GM12872 (cell line): ENCODE results near the gene PIEZO2.

Source experiments
- TF ChIP-seq, protein P1 (sequence below): IDR thresholded peaks from 3 replicates; pipeline ENCODE4 v1.5.1; 2011; ENCODE audit warnings: low read depth, mild to moderate bottlenecking, low read length, moderate library complexity; ENCODE audit not compliant: insufficient read depth

The PIEZO2 gene

DNA sequence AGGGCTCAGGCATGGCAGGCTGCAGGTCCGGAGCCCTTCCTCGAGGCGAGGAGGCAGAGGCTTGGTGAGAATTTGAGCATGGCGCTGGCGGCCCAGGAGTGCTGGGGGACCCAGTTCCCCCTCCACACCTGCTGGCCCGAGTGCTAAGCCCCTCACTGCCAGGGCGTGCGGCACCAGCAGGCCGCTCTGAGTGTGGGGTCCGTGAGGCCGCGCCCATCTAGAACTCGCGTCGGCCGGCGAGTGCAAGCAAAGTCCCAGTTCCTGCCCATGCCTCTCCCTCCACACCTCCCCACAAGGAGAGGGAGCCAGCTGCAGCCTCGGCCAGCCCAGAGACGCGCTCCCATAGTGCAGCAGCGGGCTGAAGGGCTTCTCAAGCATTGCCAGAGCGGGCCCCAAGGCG, 233.0 kb downstream of the PIEZO2 start:
- TF ChIP-seq, protein P1, sequence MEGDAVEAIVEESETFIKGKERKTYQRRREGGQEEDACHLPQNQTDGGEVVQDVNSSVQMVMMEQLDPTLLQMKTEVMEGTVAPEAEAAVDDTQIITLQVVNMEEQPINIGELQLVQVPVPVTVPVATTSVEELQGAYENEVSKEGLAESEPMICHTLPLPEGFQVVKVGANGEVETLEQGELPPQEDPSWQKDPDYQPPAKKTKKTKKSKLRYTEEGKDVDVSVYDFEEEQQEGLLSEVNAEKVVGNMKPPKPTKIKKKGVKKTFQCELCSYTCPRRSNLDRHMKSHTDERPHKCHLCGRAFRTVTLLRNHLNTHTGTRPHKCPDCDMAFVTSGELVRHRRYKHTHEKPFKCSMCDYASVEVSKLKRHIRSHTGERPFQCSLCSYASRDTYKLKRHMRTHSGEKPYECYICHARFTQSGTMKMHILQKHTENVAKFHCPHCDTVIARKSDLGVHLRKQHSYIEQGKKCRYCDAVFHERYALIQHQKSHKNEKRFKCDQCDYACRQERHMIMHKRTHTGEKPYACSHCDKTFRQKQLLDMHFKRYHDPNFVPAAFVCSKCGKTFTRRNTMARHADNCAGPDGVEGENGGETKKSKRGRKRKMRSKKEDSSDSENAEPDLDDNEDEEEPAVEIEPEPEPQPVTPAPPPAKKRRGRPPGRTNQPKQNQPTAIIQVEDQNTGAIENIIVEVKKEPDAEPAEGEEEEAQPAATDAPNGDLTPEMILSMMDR = no peak

DNA sequence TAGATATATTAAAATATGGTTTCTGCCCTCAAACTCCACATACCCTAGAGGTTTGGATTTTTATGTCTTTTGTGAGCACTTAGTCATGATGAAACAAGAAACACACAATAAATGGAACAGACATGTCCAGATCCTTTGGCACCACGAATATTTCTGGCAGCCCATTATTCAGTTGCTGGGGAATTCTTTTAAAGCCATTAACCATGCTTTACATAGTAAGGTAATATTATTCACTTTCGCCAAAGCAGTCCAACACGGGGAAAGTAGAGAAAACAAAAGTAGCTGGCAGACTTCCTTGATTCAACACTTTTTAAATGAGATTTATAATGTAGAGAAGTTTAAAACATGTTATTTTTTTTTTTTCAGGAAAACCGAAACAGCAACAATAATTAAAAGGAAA, 235.4 kb downstream of the PIEZO2 start:
- TF ChIP-seq, protein P1 = no peak

DNA sequence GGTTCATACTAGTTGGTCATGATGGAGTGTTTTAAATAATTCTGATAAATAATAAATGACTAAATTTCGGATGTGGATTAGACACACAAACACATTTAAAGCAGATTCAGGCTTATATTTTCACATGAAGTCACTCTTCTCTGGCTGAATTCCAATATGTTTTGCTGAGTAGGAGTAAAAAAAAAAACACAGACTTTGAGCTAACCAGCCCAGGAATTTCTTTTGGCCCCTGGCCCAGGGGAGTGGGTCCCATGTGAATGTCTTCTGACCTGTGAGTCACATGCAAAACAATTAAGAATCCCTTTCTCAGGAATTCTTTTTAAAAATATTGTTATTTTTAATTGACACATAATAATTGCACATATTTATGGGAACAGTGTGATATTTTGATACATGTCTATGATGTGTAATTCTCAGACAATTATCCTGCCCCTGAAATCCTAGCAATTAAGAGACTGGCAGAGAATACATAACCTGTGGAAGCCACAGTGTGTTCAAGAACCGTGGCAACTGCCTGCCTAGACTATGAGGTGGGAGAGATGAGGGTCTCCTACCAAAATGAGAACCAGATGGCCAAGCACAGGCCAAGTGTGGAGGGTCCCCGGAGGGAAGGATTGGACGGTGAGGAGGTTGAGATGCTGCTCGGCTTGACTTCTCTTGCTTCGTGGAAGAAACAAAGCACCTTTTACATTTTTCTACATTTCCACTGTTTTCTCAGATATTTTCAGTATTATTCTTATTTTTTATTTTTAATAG, 236.4 kb downstream of the PIEZO2 start:
- TF ChIP-seq, protein P1 = no peak

- TF ChIP-seq, protein P1 = no peak
Measured at GRCh38 chr18:10909724-10910123, 239.6 kb downstream of the PIEZO2 start.

GRCh38 chr18:10908760-10909159, 240.6 kb downstream of the PIEZO2 start:
- TF ChIP-seq, protein P1 = no peak

DNA sequence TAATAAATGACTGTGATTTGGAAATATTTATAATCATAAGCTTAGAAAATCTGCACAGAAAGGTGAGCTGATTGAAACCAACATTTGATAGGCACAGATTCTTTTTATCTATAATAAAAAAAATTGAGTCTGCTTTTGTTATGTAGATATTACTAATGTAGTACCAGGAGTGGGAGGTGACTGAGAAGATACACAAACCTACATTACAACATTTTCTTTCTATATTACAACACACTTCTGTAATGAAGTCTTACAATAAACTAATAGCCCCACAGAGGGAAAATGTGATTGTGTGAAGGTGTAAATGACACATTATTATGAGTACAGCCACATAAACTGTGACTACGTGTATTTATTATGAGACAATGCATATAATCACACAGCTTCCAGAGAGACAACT, 241.6 kb downstream of the PIEZO2 start:
- TF ChIP-seq, protein P1 = no peak

GRCh38 chr18:10901329-10901728, 248.0 kb downstream of the PIEZO2 start:
- TF ChIP-seq, protein P1 = no peak

- TF ChIP-seq, protein P1 = no peak
Measured at GRCh38 chr18:10900435-10900834, 248.9 kb downstream of the PIEZO2 start.
